Measurements from ENCODE around the gene MED8. TPM values are rescaled to one million over a fixed set of nuclear protein-coding genes. Genes with fewer than 3 reads are reported as not detected.
A peak's percentile ranks its signal among the peaks of the same experiment; 100 is the strongest.

Gene MED8
- total and polyA plus RNA-seq, 2 of the 8 experiments (the other 6 are each of a cell fraction or from before 2014, with no cell fraction given) = 7.0 to 20.6 TPM

DNA sequence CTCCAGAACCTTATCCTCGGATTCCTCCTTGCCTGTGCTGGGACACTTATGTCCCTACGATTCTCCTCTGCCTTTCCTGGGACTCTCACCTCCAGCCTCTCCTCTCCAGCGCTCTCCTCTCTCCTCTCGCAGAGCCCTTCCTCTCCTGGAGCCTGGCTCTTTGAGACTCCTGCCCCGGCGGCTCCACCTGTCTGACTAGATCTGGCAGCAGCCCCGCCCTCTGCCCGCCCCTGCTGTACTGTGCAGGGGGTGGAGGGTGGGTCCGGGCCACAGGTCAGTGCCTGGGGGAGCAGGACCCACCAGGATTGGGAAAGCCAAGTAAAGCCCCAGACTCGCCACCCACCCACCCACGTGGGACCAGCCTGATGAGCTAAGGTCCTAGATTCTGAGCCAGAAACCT lies 23.4 kb downstream of the MED8 start:
- peaks cover 4 to 21% (median 13%) of the 10 kb centered on the region in 4 experiments for H3K4me1 ChIP-seq (replicated peaks in 1 of 4; ENCODE audit: control insufficient read depth in 3 of 4, insufficient read depth in 4 of 4, low read length in 3 of 4)
- H2AFZ ChIP-seq (ENCODE audit: low read length) = no peak overlapping the region
- H2BK12ac ChIP-seq (ENCODE audit: low read depth, low read length) = no peak overlapping the region
- no peaks in the 10 kb centered on the region for H3K27me3 ChIP-seq (replicated peaks in 1 of 4; ENCODE audit: control insufficient read depth in 3 of 4, extremely low read depth in 1 of 4, insufficient read depth in 3 of 4, low read length in 3 of 4)
- H3K56ac ChIP-seq (replicated peaks; ENCODE audit: insufficient read length, low read depth, low read length) = no peak overlapping the region
- H3K79me1 ChIP-seq (ENCODE audit: low read depth, low read length) = peaks cover 9% of the 10 kb centered on the region
- no peak overlapping the region; the same call in 1 of the 2 replicates for H3K18ac ChIP-seq (ENCODE audit: extremely low read depth, low read length)
- CTCF ChIA-PET (ENCODE audit: partially characterized antibody) = interaction anchor here (1.1 kb wide), 1 partner anchor 16 kb away, joined by 3 read pairs; no protein-coding TSS in a partner anchor
- no peak overlapping the region for H3K27ac ChIP-seq (ENCODE audit: low read depth, low read length)
- no peak overlapping the region for H3K14ac ChIP-seq (ENCODE audit: insufficient read length)
- no peaks in the 10 kb centered on the region for H3K9me3 ChIP-seq (ENCODE audit: insufficient read depth in 2 of 2, low read depth in 1 of 2, low read length in 1 of 2)
- H2BK15ac ChIP-seq (ENCODE audit: low read length) = no peak overlapping the region
- peaks cover 14 to 41% (median 23%) of the 10 kb centered on the region in 4 experiments for H3K36me3 ChIP-seq (ENCODE audit: control insufficient read depth in 2 of 4, insufficient read depth in 4 of 4, low read length in 3 of 4)
- no peak overlapping the region for H3K23ac ChIP-seq (ENCODE audit: insufficient read length)
- H4K5ac ChIP-seq (ENCODE audit: insufficient read length, low read depth, low read length) = no peak overlapping the region
- 53% methylated on average over 6 of the region's 11 CpGs; no CpG with 5 or more reads in 1 of the 2 experiments for WGBS, 2 experiments (ENCODE audit: extremely low coverage in 1 of 2, insufficient coverage in 1 of 2, insufficient read length in 1 of 2, insufficient replicate concordance in 2 of 2, low coverage in 1 of 2, low lambda C conversion rate in 2 of 2, missing lambda C conversion rate in 1 of 2)
- H4K91ac ChIP-seq (replicated peaks; ENCODE audit: insufficient read length, low read length) = no peak overlapping the region
- H2AK5ac ChIP-seq (ENCODE audit: low read depth, low read length) = no peak overlapping the region
- H2BK20ac ChIP-seq (ENCODE audit: low read length) = no peak overlapping the region
- H3K9ac ChIP-seq (replicated peaks in 1 of 4; ENCODE audit: extremely low read depth in 1 of 4, low read depth in 3 of 4, low read length in 3 of 4) = no peak overlapping the region
- peaks cover 13% of the 10 kb centered on the region for H3K23me2 ChIP-seq (ENCODE audit: low read depth, low read length)
- peaks cover 0 to 5% of the 10 kb centered on the region in 2 experiments; a peak in 1 of 4 replicates for H3K79me2 ChIP-seq (ENCODE audit: control insufficient read depth in 1 of 2, insufficient read depth in 2 of 2, low read length in 2 of 2)
- H4K8ac ChIP-seq (ENCODE audit: extremely low read depth, insufficient read depth, low read length) = no peak overlapping the region
- TF ChIP-seq NANOG (IDR thresholded peaks at IDR 0.05; ENCODE audit: insufficient read depth, low read depth, low read length, poor library complexity, severe bottlenecking) (no peak), SIX5 (IDR thresholded peaks at IDR 0.05; ENCODE audit: low read depth, low read length) (no peak)
- H3K4me2 ChIP-seq (ENCODE audit: insufficient read depth in 1 of 2, low read depth in 2 of 2, low read length in 2 of 2) = peak overlapping the region; percentile 93 to 96
- H4K20me1 ChIP-seq (replicated peaks in 1 of 2; ENCODE audit: control insufficient read depth in 1 of 2, insufficient read depth in 2 of 2, low read length in 2 of 2) = peaks cover 5 to 15% of the 10 kb centered on the region in 2 experiments
- H2BK5ac ChIP-seq (ENCODE audit: low read depth, low read length) = no peak overlapping the region
- FAIRE-seq = no peak
- DNase-seq (ENCODE audit: low read depth in 1 of 2, low spot score in 2 of 2) = peak in 1 of 2 experiments; percentile 71
- H3K4me3 ChIP-seq (ENCODE audit: extremely low read depth in 1 of 4, insufficient read depth in 2 of 4, low read depth in 3 of 4, low read length in 4 of 4) = peak overlapping the region in 2 of 4 experiments; percentile 33 to 68; a peak in 3 of 8 replicates
- no peak overlapping the region for H3K4ac ChIP-seq (replicated peaks; ENCODE audit: insufficient read length, low read depth, low read length)
- H2BK120ac ChIP-seq (replicated peaks; ENCODE audit: low read depth, low read length) = no peak overlapping the region
- POLR2A ChIA-PET (ENCODE audit: partially characterized antibody) = interaction anchor here (0.8 to 1.8 kb wide), 3 partner anchors 8 to 12 kb away, joined by 3 to 5 read pairs (median 3); no protein-coding TSS in a partner anchor

All from H1 (cell line).